Endothelial cell of umbilical vein (primary cell): Measurements from ENCODE around the gene COL21A1. TPM values are rescaled to one million over a fixed set of nuclear protein-coding genes. Genes with fewer than 3 reads are reported as not detected.
A peak's percentile ranks its signal among the peaks of the same experiment; 100 is the strongest.

Experiments
- BruUV-seq: library from RNA; stranded (reverse); fragments of 400-500 nt; replicated peaks from 2 replicates; lab custom pipeline; 2021; lab: Mats Ljungman, UMichigan
- CTCF ChIA-PET: fragments of 300-600, 350-600 bp; sonication (Branson Sonifier 250); formaldehyde crosslinking; loops from one replicate; lab custom pipeline; 2021; ENCODE audit warnings: antibody characterized with exemption, inconsistent platforms; lab: Charles Lee
- POLR2A ChIA-PET: fragments of 300-600, 350-600 bp; sonication (Branson Sonifier 250); formaldehyde crosslinking; loops from one replicate; lab custom pipeline; 2021; ENCODE audit warnings: antibody characterized with exemption, inconsistent platforms; lab: Charles Lee
- DNase-seq: peaks from one replicate; pipeline ENCODE4 v3.0.0-alpha.2; 2011; ENCODE audit warnings: low read depth, low spot score
- FAIRE-seq: peaks from 2 replicates; lab custom pipeline; 2011; peaks lifted over from hg19 to GRCh38; lab: Jason Lieb, UNC
- H2AFZ ChIP-seq: 2 replicates; pipeline ENCODE4 v1.6.0; 2012; ENCODE audit warnings: low read depth, low read length, control low read depth, inconsistent platforms
- H3K27ac ChIP-seq: 2 replicates; pipeline ENCODE4 v1.5.1; 2011; ENCODE audit warnings: low read depth, mild to moderate bottlenecking, control low read depth, low read length, moderate library complexity; ENCODE audit not compliant: insufficient read depth
- H3K27me3 ChIP-seq, 2 experiments: 2 replicates each; pipeline versions ENCODE4 v1.6.0 to v1.6.1; 2011; ENCODE audit warnings: low read length in 2 of 2, mixed read lengths in 1 of 2; ENCODE audit not compliant: control insufficient read depth in 2 of 2, insufficient read depth in 2 of 2
- H3K36me3 ChIP-seq, 2 experiments: 2 replicates in 1 of 2; 3 replicates in 1 of 2; pipeline ENCODE4 v1.5.1; 2011; ENCODE audit warnings: low read length in 2 of 2, mild to moderate bottlenecking in 1 of 2, moderate library complexity in 1 of 2; ENCODE audit not compliant: control insufficient read depth in 2 of 2, insufficient read depth in 2 of 2; ENCODE audit errors: extremely low read depth in 1 of 2
- H3K4me1 ChIP-seq: 3 replicates; pipeline ENCODE4 v1.5.1; 2011; ENCODE audit warnings: mild to moderate bottlenecking, low read length; ENCODE audit not compliant: control insufficient read depth, insufficient read depth; ENCODE audit errors: extremely low read depth
- H3K4me2 ChIP-seq: 2 replicates; pipeline ENCODE4 v1.6.1; 2011; ENCODE audit warnings: low read length, control low read depth, mixed read lengths; ENCODE audit not compliant: insufficient read depth
- H3K4me3 ChIP-seq, 3 experiments: fragments of 200-600 bp in 1 of 3; sonication (generic), shearing (Covaris generic) in 1 of 3; replicated peaks in 1 of 3; 2 replicates each; pipeline ENCODE4 v1.5.1; 2011 to 2016; ENCODE audit warnings: control low read depth in 3 of 3, low read length in 3 of 3, mild to moderate bottlenecking in 2 of 3, inconsistent platforms in 1 of 3, low read depth in 1 of 3, moderate library complexity in 1 of 3; ENCODE audit not compliant: insufficient read depth in 1 of 3
- H3K79me2 ChIP-seq: 2 replicates; pipeline ENCODE4 v1.6.0; 2012; ENCODE audit warnings: low read length, inconsistent platforms; ENCODE audit not compliant: control insufficient read depth, insufficient read depth
- H3K9ac ChIP-seq: replicated peaks from 2 replicates; pipeline ENCODE3; 2011; ENCODE audit warnings: low read length, control low read depth; ENCODE audit not compliant: insufficient read depth; ENCODE audit errors: extremely low read depth
- H3K9me1 ChIP-seq: replicated peaks from 3 replicates; pipeline ENCODE4 v1.6.0; 2011; ENCODE audit warnings: mild to moderate bottlenecking, low read length; ENCODE audit not compliant: control insufficient read depth, insufficient read depth; ENCODE audit errors: extremely low read depth
- H3K9me3 ChIP-seq: replicated peaks from 2 replicates; pipeline ENCODE4 v1.5.1; 2012; ENCODE audit warnings: low read length, inconsistent platforms; ENCODE audit not compliant: control insufficient read depth, insufficient read depth
- H4K20me1 ChIP-seq: replicated peaks from 2 replicates; pipeline ENCODE3; 2011; ENCODE audit warnings: mild to moderate bottlenecking, low read length; ENCODE audit not compliant: control insufficient read depth, insufficient read depth; ENCODE audit errors: extremely low read depth
- CTCF ChIP-seq, 2 donors: IDR thresholded peaks; 1 replicate in 1 of 2; 2 replicates in 1 of 2; pipeline ENCODE4 v1.5.1; 2011; ENCODE audit warnings: low read length in 2 of 2, mild to moderate bottlenecking in 2 of 2, moderate library complexity in 2 of 2, control low read depth in 1 of 2, inconsistent platforms in 1 of 2, low read depth in 1 of 2; ENCODE audit not compliant: insufficient read depth in 1 of 2; ENCODE audit errors: extremely low read depth in 1 of 2
- EZH2 ChIP-seq: IDR thresholded peaks from 2 replicates; pipeline ENCODE4 v1.6.1; 2012; ENCODE audit warnings: borderline replicate concordance, low read depth, mild to moderate bottlenecking, moderate library complexity, low read length, inconsistent platforms; ENCODE audit not compliant: severe bottlenecking
- FOS ChIP-seq: IDR thresholded peaks from 2 replicates; pipeline ENCODE4 v1.6.1; 2011; ENCODE audit warnings: mild to moderate bottlenecking, low read length, moderate library complexity, borderline replicate concordance; ENCODE audit not compliant: insufficient read depth
- GATA2 ChIP-seq: IDR thresholded peaks from 2 replicates; pipeline ENCODE4 v1.7.0; 2011; ENCODE audit warnings: low read depth, mild to moderate bottlenecking, moderate library complexity, mixed read lengths, low read length; ENCODE audit not compliant: insufficient read length, insufficient read depth
- JUN ChIP-seq: IDR thresholded peaks from 2 replicates; pipeline ENCODE4 v1.6.1; 2011; ENCODE audit warnings: borderline replicate concordance, low read depth; ENCODE audit not compliant: insufficient read length, insufficient read depth
- MAX ChIP-seq: IDR thresholded peaks from 2 replicates; pipeline ENCODE4 v1.6.1; 2011; ENCODE audit not compliant: insufficient read depth, insufficient read length
- MYC ChIP-seq: IDR thresholded peaks from one replicate; pipeline ENCODE4 v1.6.1; 2011; ENCODE audit warnings: mild to moderate bottlenecking, low read depth, low read length
- POLR2A ChIP-seq: IDR thresholded peaks from 2 replicates; pipeline ENCODE4 v1.6.1; 2012; ENCODE audit warnings: low read depth, mild to moderate bottlenecking, control low read depth, low read length
- POLR2AphosphoS5 ChIP-seq: IDR thresholded peaks from 2 replicates; pipeline ENCODE4 v1.6.1; 2012; ENCODE audit warnings: low read depth, mild to moderate bottlenecking, control low read depth, low read length, moderate library complexity; ENCODE audit not compliant: insufficient read depth
- dilution Hi-C: fragments of 300-500 bp; cut with MboI; formaldehyde crosslinking; loops from one replicate; pipeline ENCODE4 v1.15.0; 2019; ENCODE audit warnings: low sequenced_read_pairs; ENCODE audit not compliant: extremely low pct_ligation_motif_present
- intact Hi-C: fragments of 100-400 bp; cut with micrococcal nuclease; formaldehyde crosslinking; loops from one replicate; pipeline ENCODE4 v1.10.0; 2022
- polyA plus RNA-seq, 4 experiments: library from polyadenylated mRNA; depleted of rRNA in 3 of 4; stranded (reverse) in 3 of 4; unstranded in 1 of 4; fragments of >200 nt; gene quantifications; 2 replicates each; pipeline versions ENCODE4 v1.2.1 to v1.2.3, GENCODE V29; 2011 to 2012; ENCODE audit warnings: missing spikeins in 1 of 4
- total RNA-seq: library from RNA; stranded (reverse); gene quantifications from 2 replicates; pipeline ENCODE4 v1.2.3, GENCODE V29; 2021

The COL21A1 gene
- total and polyA plus RNA-seq, 2 donors (not counting 3 experiments of a cell fraction or from before 2014, with no cell fraction given) = 0.22 to 1.4 TPM

GRCh38 chr6:56093776-56094175, 153.6 kb downstream of the COL21A1 start:
- dilution Hi-C loops (no loop called here), intact Hi-C loops (no loop called here)
- ChIA-PET CTCF (no interaction called here), POLR2A (no interaction called here)
- peaks cover 13% of the 10 kb centered on the region for H3K4me1 ChIP-seq
- H3K9me3 ChIP-seq = no peaks in the 10 kb centered on the region
- FAIRE-seq (no peak), DNase-seq (no peak)
- no peak overlapping the region for H3K4me2 ChIP-seq
- H3K9me1 ChIP-seq = no peaks in the 10 kb centered on the region
- H3K4me3 ChIP-seq = no peak overlapping the region
- H3K79me2 ChIP-seq = no peaks in the 10 kb centered on the region
- H4K20me1 ChIP-seq = no peaks in the 10 kb centered on the region
- H3K27me3 ChIP-seq = no peaks in the 10 kb centered on the region
- no peak overlapping the region for H2AFZ ChIP-seq
- no peak overlapping the region for H3K27ac ChIP-seq
- no peak overlapping the region for H3K9ac ChIP-seq
- TF ChIP-seq MYC (no peak), EZH2 (no peak), POLR2A (no peak), GATA2 (no peak), JUN (no peak)
- no peaks in the 10 kb centered on the region for H3K36me3 ChIP-seq
- BruUV-seq = no TSS peak

GRCh38 chr6:56091159-56091869, 156.1 kb downstream of the COL21A1 start:
- H3K36me3 ChIP-seq = no peaks in the 10 kb centered on the region
- H3K79me2 ChIP-seq = no peaks in the 10 kb centered on the region
- no peaks in the 10 kb centered on the region for H4K20me1 ChIP-seq
- dilution Hi-C loops = no loop called here
- intact Hi-C loops = no loop called here
- H2AFZ ChIP-seq = no peak overlapping the region
- H3K4me2 ChIP-seq = no peak overlapping the region
- CTCF ChIA-PET = no interaction called here
- no peaks in the 10 kb centered on the region for H3K27me3 ChIP-seq
- no TSS peak for BruUV-seq
- peak; percentile 59 for FAIRE-seq
- H3K27ac ChIP-seq = no peak overlapping the region
- POLR2A ChIA-PET = no interaction called here
- no peaks in the 10 kb centered on the region for H3K9me3 ChIP-seq
- no peak for TF ChIP-seq MYC
- TF ChIP-seq POLR2A = no peak
- no peak for TF ChIP-seq POLR2AphosphoS5
- TF ChIP-seq FOS = no peak
- TF ChIP-seq CTCF (IDR thresholded peaks at IDR 0.05; ENCODE audit: extremely low read depth in 1 of 2, insufficient read depth in 1 of 2, low read depth in 1 of 2, low read length in 2 of 2) = no peak
- no peak for TF ChIP-seq JUN
- no peak for TF ChIP-seq GATA2
- TF ChIP-seq EZH2 = no peak
- TF ChIP-seq MAX = no peak
- H3K9ac ChIP-seq = no peak overlapping the region
- no peaks in the 10 kb centered on the region for H3K9me1 ChIP-seq
- H3K4me3 ChIP-seq = no peak overlapping the region
- peaks cover 1% of the 10 kb centered on the region for H3K4me1 ChIP-seq
- DNase-seq = peak; percentile 72
